Daoy (cell line): ENCODE data around the gene POU2AF2. TPM values are rescaled to one million over a fixed set of nuclear protein-coding genes. Genes with fewer than 3 reads are reported as not detected.
"Not testable (repeated sequence)": the region's sequence is repeated elsewhere in the genome, so short reads cannot be mapped to it uniquely, and the experiment has no call there.

Experiments used
- DNase-seq: peaks from one replicate; pipeline ENCODE4 v3.0.0-alpha.2; 2015; ENCODE audit warnings: low read depth
- total RNA-seq: library from RNA; depleted of rRNA; stranded (reverse); fragments of >200 nt; shearing (Covaris generic); gene quantifications from 2 replicates; pipeline ENCODE4 v1.2.3, GENCODE V29; 2014

POU2AF2 gene
- total RNA-seq, 1 experiment from 2014 or later: not detected

GRCh38 chr11:111258046-111258445, 12.5 kb downstream of the POU2AF2 start:
- DNase-seq: no peak

DNA sequence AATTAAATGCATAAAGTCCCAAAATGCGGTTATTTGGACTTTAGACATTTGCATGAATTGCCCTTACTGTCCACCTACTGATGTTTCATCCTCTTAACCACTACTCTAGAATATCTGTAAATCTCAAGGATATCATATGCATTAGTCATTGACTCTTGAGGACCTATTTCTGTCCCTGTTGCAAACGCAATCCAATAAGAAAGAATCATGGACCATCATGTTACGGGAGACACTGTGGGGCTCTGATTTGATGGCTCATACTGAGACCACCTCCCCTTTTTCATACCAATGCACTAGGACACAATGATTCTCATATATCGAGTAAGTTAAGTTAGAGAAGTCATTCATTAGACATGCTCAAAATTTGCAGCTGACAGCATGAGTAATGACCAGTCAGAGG, 14.4 kb downstream of the POU2AF2 start:
- no peak for DNase-seq

DNA sequence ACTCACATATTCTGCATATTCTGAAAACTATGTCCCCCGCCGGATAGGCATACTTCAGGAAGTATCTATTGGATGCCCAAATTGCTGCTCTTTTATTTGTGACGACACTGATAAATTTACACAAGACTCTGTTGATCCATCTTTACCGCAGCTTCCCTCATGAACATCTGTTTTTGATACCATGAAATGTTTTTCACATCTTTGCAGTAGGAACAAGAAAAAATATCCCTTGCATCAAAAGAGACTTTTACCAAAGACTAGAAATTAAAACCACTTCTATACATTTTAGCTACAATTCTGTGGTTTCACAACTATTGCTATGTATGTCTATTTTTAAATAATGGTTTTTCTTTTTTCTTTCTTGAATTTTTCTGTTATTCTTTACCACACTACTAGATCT, 15.3 kb downstream of the POU2AF2 start:
- no peak for DNase-seq

DNA sequence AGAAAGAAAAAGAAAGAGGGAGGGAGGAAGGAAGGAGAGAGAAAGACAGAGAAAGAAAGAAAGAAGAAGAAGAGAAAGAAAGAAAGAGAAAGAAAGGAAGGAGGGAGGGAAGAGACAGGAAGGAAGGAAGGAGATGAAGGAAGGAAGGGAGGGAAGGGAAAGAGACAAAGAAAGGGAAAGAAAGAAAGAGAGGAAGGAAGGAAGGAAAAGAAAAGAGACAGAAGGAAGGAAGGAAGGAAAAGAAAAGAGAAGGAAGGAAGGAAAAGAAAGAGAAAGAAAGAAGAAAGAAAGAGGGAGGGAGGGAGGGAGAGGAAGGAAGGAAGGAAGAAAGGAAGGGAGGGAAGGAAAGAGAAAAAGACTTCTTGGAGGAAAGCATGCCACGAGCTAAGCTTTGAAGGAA, 19.1 kb downstream of the POU2AF2 start:
- DNase-seq: no peak

GRCh38 chr11:111265421-111265820, 19.9 kb downstream of the POU2AF2 start:
- no peak for DNase-seq

- DNase-seq: not testable (repeated sequence)
Measured at GRCh38 chr11:111268303-111268702, 22.8 kb downstream of the POU2AF2 start.

- DNase-seq: no peak
Measured at GRCh38 chr11:111269146-111269868, 23.8 kb downstream of the POU2AF2 start.

DNA sequence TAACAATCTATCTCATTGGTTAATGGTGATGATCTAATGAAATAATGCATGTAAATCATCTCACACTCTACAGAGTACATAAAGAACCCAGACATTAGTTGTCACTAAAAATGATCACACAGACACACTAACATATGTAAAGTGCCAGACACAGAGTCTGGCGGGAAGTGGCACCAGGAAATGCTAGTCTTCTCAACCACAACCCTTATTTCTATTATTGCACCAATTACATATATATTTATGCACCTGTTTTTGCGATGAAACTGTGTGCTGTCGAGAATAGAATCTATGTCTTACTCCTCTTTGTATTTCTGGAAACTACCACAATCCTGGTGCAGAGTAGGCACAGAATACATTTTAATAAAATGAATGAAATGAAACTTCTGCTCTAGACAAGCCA, 26.9 kb downstream of the POU2AF2 start:
- no peak for DNase-seq

DNA sequence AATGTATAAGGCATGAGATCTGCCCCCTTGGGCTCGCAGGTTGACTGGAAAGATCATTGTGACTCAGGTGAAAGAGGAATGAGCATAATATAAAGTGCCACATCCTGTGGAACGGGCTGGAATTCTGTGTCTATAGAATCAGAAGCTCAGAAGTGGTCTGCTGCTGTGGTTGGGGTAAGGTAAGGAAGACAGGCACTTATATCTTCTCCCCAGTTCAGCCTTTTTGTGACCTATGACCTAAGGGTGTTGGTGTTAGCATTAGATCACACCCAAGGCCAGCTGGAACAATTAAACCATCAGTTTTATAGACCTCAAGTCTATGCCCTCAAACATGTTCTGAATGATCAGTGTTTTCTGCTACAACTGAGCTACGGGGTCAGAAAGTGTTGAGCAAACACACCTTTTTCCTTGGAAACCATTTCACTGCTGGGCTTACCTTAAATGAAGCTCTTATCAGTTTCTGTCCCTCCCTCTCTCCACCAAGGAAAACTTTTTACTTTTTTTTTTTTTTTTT, 37.1 kb downstream of the POU2AF2 start:
- no peak for DNase-seq

- no peak for DNase-seq
Measured at GRCh38 chr11:111283945-111284481, 38.5 kb downstream of the POU2AF2 start.

GRCh38 chr11:111285189-111286091, 39.9 kb downstream of the POU2AF2 start:
- DNase-seq: no peak

- no peak for DNase-seq
Measured at GRCh38 chr11:111291764-111292163, 46.2 kb downstream of the POU2AF2 start.

GRCh38 chr11:111292408-111292807, 46.9 kb downstream of the POU2AF2 start:
- not testable (repeated sequence) for DNase-seq

DNA sequence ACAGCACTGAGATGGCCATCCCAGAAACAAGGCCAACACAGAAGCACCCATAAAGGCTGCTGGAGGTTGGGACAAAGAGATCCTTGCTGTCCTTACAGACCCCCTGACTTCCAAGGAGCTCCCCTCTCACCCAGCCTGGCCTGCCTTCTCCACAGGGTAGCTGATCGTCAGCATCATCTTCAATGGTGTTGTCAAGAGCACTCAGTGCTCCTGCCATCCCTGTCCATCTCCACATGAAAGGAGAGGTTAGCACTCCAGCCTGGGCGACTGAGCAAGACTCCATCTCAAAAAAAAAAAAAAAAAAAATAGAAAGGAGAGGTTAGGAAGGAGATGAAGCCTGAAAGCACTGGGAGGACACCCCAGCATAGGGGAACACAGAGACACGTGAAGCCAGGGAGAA, 50.7 kb downstream of the POU2AF2 start:
- no peak for DNase-seq

GRCh38 chr11:111297696-111298095, 52.2 kb downstream of the POU2AF2 start:
- no peak for DNase-seq

DNA sequence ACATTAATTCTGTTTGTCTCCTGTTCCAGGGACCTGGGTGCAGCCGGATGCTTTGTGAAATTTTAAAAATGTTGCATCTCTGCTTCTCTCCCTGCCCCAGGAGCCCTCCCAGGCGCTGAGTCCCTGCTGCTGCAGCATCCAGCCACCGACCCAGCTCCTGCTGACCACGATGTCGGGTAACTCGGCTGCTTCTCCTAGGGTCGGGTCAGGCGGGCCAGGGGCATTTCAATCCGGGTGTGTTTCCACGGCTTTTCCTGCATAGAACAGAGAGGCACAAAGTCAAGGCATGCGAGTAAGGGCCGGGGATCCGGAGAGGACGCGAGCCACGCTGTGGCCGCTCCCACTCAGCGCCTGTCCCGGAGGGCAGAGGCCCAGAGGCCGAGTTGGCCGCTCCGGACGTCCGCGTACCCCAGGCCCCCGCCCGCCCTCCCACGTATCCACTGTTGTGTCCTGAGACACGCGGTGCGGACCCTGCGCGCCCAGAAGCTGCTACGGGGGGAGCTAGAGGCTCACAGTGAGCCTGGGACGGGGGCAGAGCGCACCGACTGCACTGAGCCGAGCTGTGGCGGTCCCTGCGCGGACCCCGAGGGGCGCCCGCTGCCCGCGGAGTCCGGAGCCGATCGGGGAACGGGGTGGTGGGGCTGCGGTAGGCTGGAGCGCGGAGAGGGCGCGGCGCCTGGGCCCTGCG, 53.0 kb downstream of the POU2AF2 start, which contains the start of gene POU2AF3:
TSS of gene POU2AF3 (plus strand) at position 134 of the 688 bp plus-strand sequence. CDS start at position 170, 36 bp downstream.
- no peak for DNase-seq

DNA sequence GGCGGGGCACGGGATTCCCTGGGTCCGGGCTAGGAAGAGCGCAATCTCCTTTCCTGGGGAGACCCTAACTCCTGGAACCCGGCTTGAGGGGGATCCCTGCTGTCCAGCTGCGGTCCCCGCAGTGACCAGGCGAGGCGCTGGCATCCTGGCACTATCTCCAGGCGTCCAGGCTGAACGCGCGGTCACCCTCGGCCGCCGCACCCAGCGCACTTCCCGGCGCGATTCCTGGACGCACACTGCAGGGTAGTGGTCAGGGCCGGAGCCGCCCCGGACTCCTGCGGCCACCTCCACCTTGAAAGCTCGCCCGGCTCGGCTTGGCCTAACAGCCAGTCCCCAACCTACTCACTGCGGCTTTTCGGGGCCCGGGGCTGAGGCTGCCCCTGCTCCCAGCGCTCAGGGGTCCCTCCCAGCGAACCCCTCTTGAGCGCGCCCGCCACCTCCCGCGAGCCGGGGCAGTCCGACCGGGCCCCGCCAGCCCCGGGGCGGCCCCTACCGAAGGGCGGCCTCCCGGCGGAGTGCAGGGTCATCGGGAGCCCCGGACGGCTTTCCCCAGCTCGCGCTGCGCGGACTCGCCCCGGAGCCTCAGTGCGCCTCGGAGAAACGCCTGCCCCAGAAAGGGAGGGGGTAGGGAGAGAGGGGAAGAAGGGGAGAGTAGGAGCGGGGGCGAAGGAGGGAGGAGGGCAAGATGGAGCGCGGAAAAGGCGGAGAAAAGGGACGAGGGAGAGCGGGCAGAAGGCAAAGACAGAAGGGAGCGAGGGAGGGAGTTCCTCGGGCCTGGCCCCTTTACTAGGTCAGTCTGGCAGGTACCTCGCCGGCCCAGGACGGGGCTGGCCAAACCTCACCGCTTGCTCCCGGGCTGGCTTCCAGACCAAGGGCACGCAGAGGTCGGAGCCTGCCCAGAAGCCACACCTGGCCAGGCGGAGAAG, 53.8 kb downstream of the POU2AF2 start:
- peak; percentile 56 for DNase-seq

DNA sequence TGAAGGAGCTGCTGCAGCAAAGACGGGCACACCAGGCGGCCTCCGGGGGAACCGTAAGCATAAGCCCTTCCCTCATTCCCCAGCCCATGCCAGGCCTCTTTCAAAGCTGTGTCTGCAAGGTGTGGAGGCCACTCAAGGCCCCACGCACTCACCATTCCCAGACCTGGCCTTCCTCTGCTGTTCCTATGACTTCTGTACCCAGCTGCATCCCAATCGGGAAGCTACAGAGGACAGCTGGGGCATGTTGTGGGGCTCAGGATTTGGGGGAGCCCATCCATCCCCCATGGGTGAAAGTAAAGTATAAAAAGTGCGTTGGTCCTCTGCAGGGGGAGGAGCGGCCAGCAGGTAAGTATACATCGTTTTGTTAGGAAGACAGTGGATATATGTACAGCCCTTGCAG, 55.0 kb downstream of the POU2AF2 start:
- DNase-seq: no peak

- DNase-seq: no peak
Measured at GRCh38 chr11:111301004-111301841, 55.7 kb downstream of the POU2AF2 start.

GRCh38 chr11:111301842-111302118, 56.3 kb downstream of the POU2AF2 start:
- no peak for DNase-seq
